SU-DHL-6 (cell line): Measurements from ENCODE around the gene OPRM1.

ENCODE experiments used
- H2AFZ ChIP-seq: fragments of 200-600 bp; sonication (generic); 2 replicates; pipeline ENCODE4 v1.6.1; 2014; ENCODE audit warnings: low read depth, mild to moderate bottlenecking, moderate library complexity, mixed read lengths, antibody characterized with exemption, low read length; ENCODE audit not compliant: severe bottlenecking
- H3F3A ChIP-seq: fragments of 200-600 bp; shearing (Covaris generic); 2 replicates; pipeline ENCODE4 v1.6.0; 2016; ENCODE audit warnings: antibody characterized with exemption, mild to moderate bottlenecking; ENCODE audit not compliant: insufficient read depth
- H3K27ac ChIP-seq: fragments of 200-600 bp; sonication (generic); 2 replicates; pipeline ENCODE4 v1.5.1; 2016; ENCODE audit warnings: low read depth, mild to moderate bottlenecking, low read length, moderate library complexity, mixed read lengths
- H3K27me3 ChIP-seq: fragments of 200-600 bp; sonication (generic), shearing (Covaris generic); 2 replicates; pipeline ENCODE4 v1.6.0; 2014; ENCODE audit warnings: mild to moderate bottlenecking, low read length
- H3K36me3 ChIP-seq: fragments of 200-600 bp; sonication (generic); 2 replicates; pipeline ENCODE4 v1.6.1; 2014; ENCODE audit warnings: mild to moderate bottlenecking, low read length, mixed read lengths
- H3K4me2 ChIP-seq: fragments of 300-600, 200-600 bp; shearing (Covaris generic), sonication (generic); 2 replicates; pipeline ENCODE4 v1.6.0; 2014; ENCODE audit warnings: low read length, low read depth, mild to moderate bottlenecking; ENCODE audit not compliant: poor library complexity, severe bottlenecking
- H3K4me3 ChIP-seq: fragments of 200-600 bp; sonication (generic); 2 replicates; pipeline ENCODE4 v1.5.1; 2014; ENCODE audit warnings: antibody characterized with exemption, low read length, mild to moderate bottlenecking, mixed read lengths; ENCODE audit not compliant: insufficient read depth, poor library complexity, severe bottlenecking
- H3K79me2 ChIP-seq: fragments of 200-600 bp; sonication (generic); 2 replicates; pipeline ENCODE4 v1.6.1; 2014; ENCODE audit warnings: mild to moderate bottlenecking, low read length, moderate library complexity; ENCODE audit not compliant: insufficient read depth
- H3K9ac ChIP-seq: fragments of 200-600 bp; sonication (generic); 2 replicates; pipeline ENCODE4 v1.7.0; 2014; ENCODE audit warnings: mild to moderate bottlenecking, low read length
- H3K9me2 ChIP-seq: fragments of 200-600 bp; sonication (generic); replicated peaks from 2 replicates; pipeline ENCODE4 v1.6.1; 2014; ENCODE audit warnings: low read length; ENCODE audit not compliant: insufficient read depth
- H3K9me3 ChIP-seq: fragments of 200-600 bp; sonication (generic); 2 replicates; pipeline ENCODE4 v1.6.1; 2014; ENCODE audit warnings: low read length, mixed read lengths; ENCODE audit not compliant: insufficient read depth
- H4K20me1 ChIP-seq: fragments of 200-600 bp; sonication (generic); 2 replicates; pipeline ENCODE4 v1.6.1; 2014; ENCODE audit warnings: low read depth, mild to moderate bottlenecking, antibody characterized with exemption, low read length, moderate library complexity, mixed read lengths
- EZH2phosphoT487 ChIP-seq: fragments of 200-600 bp; sonication (generic), shearing (Covaris generic); conservative IDR thresholded peaks from 2 replicates; pipeline ENCODE4 v1.6.1; 2018; ENCODE audit warnings: mild to moderate bottlenecking, antibody characterized with exemption, low read length, moderate library complexity, mixed read lengths
- TF ChIP-seq, protein P1 (sequence below): fragments of 200-600 bp; sonication (generic); IDR thresholded peaks from one replicate; pipeline ENCODE4 v1.5.1; 2017; ENCODE audit warnings: antibody characterized with exemption, mild to moderate bottlenecking, low read length, moderate library complexity; ENCODE audit not compliant: insufficient read depth, poor library complexity, severe bottlenecking

OPRM1 gene

DNA sequence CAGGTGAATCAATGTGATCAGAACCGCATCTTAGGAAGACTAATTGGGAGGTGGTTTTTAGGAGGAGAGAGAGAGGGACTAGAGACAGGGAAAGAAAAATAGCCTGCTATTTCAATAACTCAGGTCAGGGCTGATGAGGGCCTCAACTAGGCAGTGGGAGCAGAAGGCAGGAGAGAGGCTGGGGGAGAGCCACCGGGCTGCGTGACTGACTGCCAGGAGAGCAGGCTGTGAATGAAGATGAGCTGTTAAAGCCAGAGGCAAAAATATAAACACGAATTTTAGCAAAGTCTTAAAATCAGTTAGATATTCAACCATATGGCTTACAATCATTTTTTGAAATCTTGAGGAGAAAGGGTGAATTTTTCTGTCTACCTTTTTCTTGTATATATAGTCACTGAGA lies 168.0 kb downstream of the OPRM1 start:
- H3K4me2 ChIP-seq: no peak overlapping the region
- H3K27me3 ChIP-seq: no peaks in the 10 kb centered on the region
- no peak overlapping the region for H2AFZ ChIP-seq
- H3K9me2 ChIP-seq: no peaks in the 10 kb centered on the region
- H3K9me3 ChIP-seq: no peaks in the 10 kb centered on the region
- no peak overlapping the region for H3K4me3 ChIP-seq
- no peak for TF ChIP-seq EZH2phosphoT487
- TF ChIP-seq, protein P1, sequence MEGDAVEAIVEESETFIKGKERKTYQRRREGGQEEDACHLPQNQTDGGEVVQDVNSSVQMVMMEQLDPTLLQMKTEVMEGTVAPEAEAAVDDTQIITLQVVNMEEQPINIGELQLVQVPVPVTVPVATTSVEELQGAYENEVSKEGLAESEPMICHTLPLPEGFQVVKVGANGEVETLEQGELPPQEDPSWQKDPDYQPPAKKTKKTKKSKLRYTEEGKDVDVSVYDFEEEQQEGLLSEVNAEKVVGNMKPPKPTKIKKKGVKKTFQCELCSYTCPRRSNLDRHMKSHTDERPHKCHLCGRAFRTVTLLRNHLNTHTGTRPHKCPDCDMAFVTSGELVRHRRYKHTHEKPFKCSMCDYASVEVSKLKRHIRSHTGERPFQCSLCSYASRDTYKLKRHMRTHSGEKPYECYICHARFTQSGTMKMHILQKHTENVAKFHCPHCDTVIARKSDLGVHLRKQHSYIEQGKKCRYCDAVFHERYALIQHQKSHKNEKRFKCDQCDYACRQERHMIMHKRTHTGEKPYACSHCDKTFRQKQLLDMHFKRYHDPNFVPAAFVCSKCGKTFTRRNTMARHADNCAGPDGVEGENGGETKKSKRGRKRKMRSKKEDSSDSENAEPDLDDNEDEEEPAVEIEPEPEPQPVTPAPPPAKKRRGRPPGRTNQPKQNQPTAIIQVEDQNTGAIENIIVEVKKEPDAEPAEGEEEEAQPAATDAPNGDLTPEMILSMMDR: no peak
- no peaks in the 10 kb centered on the region for H4K20me1 ChIP-seq
- H3F3A ChIP-seq: no peaks in the 10 kb centered on the region
- H3K9ac ChIP-seq: no peak overlapping the region
- no peaks in the 10 kb centered on the region for H3K36me3 ChIP-seq
- H3K79me2 ChIP-seq: no peaks in the 10 kb centered on the region
- no peak overlapping the region for H3K27ac ChIP-seq

DNA sequence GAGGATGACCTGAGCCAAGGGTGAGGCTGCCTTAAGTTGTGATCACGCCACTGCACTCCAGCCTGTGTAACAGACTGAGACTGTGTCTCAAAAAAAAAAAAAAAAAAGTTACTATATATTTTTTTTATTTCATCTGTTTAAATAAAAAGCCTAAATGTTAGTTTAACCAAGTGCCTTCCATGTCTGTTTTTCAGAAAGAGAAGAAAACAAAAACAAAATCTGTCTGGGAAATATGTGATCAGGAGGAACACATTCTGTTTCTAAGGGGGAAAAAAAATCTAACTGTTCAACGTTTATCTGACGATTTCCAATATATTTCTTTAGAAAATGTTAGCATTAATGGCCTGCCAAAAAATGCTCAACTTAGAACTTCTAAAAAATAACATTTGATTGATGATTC lies 170.5 kb downstream of the OPRM1 start:
- no peak for TF ChIP-seq EZH2phosphoT487
- TF ChIP-seq, protein P1: no peak
- H3K9me3 ChIP-seq: no peaks in the 10 kb centered on the region

DNA sequence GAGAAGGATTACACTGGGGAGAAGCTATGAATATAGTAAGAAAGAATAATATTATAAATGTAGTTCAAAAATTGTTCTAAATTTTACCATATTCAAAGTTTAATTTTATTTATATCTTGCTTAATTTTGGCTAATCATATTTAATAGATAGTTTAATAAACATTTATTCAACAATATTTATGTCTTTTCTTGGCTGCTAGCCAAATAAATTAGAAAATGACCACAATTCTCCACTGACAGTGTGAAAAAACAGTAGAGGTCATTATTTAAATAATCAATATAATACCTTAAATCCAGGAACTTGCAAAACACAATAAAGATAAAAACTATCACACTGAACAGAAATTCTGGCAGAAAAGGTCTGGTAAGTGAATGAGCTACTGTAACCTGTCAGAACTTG lies 171.6 kb downstream of the OPRM1 start:
- no peaks in the 10 kb centered on the region for H3K36me3 ChIP-seq
- no peak overlapping the region for H3K4me3 ChIP-seq
- TF ChIP-seq, protein P1: no peak
- TF ChIP-seq EZH2phosphoT487: no peak
- H2AFZ ChIP-seq: no peak overlapping the region
- H3K27me3 ChIP-seq: no peaks in the 10 kb centered on the region
- no peak overlapping the region for H3K4me2 ChIP-seq
- no peaks in the 10 kb centered on the region for H4K20me1 ChIP-seq
- no peak overlapping the region for H3K27ac ChIP-seq
- no peak overlapping the region for H3K9ac ChIP-seq
- no peaks in the 10 kb centered on the region for H3K9me3 ChIP-seq
- H3K79me2 ChIP-seq: no peaks in the 10 kb centered on the region
- H3K9me2 ChIP-seq: no peaks in the 10 kb centered on the region
- H3F3A ChIP-seq: no peaks in the 10 kb centered on the region

More for the DNA sequence above, 170.5 kb downstream of the OPRM1 start:
- no peak overlapping the region for H2AFZ ChIP-seq
- no peak overlapping the region for H3K9ac ChIP-seq
- no peaks in the 10 kb centered on the region for H3K79me2 ChIP-seq
- no peaks in the 10 kb centered on the region for H3K9me2 ChIP-seq
- H3F3A ChIP-seq: no peaks in the 10 kb centered on the region
- H3K36me3 ChIP-seq: no peaks in the 10 kb centered on the region
- no peak overlapping the region for H3K27ac ChIP-seq
- H3K4me3 ChIP-seq: no peak overlapping the region
- no peaks in the 10 kb centered on the region for H4K20me1 ChIP-seq
- no peak overlapping the region for H3K4me2 ChIP-seq
- no peaks in the 10 kb centered on the region for H3K27me3 ChIP-seq
